ENCODE measurements around the gene AATK.

Gene AATK

DNA sequence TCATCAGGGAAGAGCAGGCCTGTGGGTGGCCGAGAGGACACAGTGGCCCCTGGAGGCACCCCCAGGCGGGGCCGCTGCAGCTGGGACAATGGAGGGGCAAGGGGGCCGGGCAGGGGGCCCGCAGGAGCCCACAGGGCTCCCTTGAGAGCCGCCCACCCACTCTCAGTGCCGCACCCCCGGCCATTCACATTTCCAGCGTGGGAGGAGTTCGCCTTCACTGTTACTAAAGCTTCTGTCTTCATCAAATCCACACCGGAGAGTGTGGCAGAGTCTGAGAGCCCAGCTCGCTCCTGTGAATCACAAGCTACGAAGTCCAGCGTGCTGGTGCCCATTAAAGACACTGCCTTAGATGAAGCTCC lies 21.6 kb downstream of the AATK start:
- no peak for DNase-seq (ENCODE audit: low read depth, low spot score)

- DNase-seq (ENCODE audit: low read depth, low spot score): no peak
These were observed 22.2 kb downstream of the AATK start for GRCh38 chr17:81143717-81144422.

- DNase-seq (ENCODE audit: low read depth, low spot score): no peak
These were observed 22.9 kb downstream of the AATK start for GRCh38 chr17:81143200-81143527.

GRCh38 chr17:81142301-81143199 lies 23.5 kb downstream of the AATK start:
- DNase-seq (ENCODE audit: low read depth, low spot score): peak; percentile 52

DNA sequence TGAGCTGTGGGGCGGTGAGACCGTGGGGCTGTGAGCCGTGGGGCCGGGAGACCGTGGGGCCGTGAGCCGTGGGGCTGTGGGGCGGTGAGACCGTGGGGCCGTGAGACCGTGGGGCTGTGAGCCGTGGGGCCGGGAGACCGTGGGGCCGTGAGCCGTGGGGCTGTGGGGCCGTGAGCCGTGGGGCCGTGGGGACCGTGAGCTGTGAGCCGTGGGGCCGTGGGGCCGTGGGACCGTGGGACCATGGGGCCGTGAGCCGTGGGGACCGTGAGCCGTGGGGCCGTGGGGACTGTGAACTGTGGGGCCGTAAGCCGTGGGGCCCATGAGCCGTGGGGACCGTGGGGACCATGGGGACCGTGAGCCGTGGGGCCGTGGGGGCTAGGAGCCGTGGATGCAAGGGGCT lies 25.3 kb downstream of the AATK start:
- no peak for DNase-seq (ENCODE audit: low read depth, low spot score)

DNA sequence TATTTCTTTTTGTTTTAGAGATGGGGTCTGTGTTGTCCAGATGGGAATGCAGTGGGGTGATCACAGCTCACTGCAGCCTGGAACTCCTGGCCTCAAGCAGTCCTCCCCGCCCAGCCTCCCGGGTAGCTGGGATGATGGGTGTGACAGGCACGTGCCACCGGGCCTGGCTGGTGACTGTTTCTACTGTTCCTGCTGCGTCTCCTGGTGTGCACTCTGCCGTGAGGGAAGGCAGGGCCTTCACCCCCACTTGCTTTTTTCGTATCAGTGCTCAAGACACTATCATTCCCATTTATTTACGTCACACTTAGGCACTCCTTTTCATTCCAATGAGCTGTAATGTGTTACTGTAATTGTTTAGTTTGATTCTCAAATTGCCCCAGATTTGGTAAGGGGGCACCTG lies 26.0 kb downstream of the AATK start:
- DNase-seq (ENCODE audit: low read depth, low spot score): no peak

DNA sequence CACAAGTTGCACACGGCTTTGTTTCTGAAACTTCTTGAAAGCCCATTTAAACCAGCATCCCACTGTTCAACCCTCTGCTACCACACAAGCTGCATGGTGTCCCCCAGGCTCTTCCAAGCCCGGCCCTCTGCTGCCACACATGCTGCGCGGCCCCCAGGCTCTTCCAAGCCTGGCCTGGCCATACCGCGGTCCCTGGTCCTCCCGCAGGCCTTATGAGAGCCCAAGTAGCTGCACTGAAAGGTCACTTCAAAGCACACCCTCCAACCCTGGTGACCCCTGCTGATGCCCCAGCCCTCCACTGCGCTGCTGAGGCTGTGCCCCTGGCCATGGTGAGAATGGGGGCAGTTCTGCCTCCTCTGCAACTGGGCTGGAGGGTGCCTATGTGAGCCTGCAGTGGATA lies 26.6 kb downstream of the AATK start:
- DNase-seq (ENCODE audit: low read depth, low spot score): no peak

GRCh38 chr17:81138500-81138899 lies 27.5 kb downstream of the AATK start:
- DNase-seq (ENCODE audit: low read depth, low spot score): no peak

- no peak for DNase-seq (ENCODE audit: low read depth, low spot score)
These were observed 27.9 kb downstream of the AATK start for GRCh38 chr17:81138083-81138482.

DNA sequence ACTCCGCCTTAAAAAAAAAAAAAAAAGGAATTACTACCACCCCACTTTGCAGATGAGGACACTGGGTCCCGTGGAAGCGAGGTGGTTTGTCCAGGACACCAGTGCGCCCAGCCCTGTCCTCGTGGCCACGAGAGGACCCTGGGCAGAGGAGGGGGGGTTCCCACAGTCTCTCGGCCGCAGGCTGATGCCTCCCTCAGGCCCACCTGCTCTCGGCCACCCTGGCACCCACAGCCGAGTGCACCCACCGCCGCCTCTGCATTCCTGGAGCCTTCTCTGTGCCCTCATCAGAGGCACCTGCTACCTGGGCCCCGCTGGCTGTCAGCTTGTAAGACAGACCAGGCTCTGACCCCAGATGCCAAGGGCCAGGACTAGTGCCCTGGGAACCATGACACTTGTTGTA lies 28.8 kb downstream of the AATK start:
- DNase-seq (ENCODE audit: low read depth, low spot score): no peak

GRCh38 chr17:81136366-81136765 lies 29.7 kb downstream of the AATK start:
- no peak for DNase-seq (ENCODE audit: low read depth, low spot score)

GRCh38 chr17:81135505-81136278 lies 30.3 kb downstream of the AATK start:
- DNase-seq (ENCODE audit: low read depth, low spot score): no peak

GRCh38 chr17:81134064-81134781 lies 31.8 kb downstream of the AATK start:
- no peak for DNase-seq (ENCODE audit: low read depth, low spot score)

GRCh38 chr17:81132770-81133723 lies 33.0 kb downstream of the AATK start:
- DNase-seq (ENCODE audit: low read depth, low spot score): no peak

DNA sequence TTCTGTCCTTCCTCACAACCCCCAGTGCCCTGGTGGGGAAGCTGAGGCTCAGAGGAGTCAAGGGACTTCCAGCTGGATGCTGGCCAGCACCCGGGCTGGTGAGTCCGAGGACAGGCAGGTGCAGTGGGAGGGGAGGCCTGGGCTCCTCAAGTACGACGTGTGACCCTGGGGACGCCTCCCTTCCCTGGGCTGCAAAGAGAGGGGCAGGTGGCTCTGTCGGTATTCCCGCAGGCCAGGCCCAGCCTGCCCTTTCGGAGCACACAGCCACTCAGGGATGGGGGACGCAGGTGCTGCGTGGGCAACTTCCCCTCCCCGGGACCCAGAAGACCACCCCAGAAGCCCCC lies 33.9 kb downstream of the AATK start:
- no peak for DNase-seq (ENCODE audit: low read depth, low spot score)

DNA sequence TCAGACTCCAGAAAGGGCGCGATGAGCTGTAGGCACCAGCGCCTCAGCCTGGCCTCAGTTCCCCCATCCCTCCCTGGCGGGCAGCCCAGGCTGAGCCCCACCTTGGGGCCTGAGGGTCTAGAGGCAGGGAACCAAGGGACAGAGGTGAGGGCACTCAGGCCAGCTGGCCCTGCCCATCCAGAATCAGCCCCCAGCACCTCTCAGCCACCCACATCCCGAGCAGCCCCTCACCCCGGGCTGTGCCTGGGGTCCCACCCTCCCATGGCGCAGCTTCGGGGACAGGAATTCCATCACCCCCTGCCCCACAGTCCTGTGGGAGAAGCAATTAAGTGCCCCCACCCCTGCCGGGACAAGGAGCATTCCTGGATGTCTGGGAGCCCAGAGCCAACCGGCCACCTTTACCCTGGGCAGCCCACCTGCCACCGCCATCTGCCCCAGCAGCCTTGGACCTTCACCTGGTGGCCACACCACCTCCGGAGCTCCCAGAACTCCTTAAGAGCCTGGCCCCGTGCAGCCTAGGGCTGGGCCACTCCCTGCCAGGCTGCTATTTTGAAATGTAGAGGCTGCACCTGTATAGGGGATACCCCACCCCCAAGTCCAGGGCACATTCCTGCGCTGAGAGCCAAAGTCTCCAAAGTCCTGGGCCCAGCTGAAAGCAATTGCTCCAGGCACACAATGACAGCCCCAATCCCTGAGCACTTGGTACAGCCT lies 34.4 kb downstream of the AATK start:
- no peak for DNase-seq (ENCODE audit: low read depth, low spot score)

DNA sequence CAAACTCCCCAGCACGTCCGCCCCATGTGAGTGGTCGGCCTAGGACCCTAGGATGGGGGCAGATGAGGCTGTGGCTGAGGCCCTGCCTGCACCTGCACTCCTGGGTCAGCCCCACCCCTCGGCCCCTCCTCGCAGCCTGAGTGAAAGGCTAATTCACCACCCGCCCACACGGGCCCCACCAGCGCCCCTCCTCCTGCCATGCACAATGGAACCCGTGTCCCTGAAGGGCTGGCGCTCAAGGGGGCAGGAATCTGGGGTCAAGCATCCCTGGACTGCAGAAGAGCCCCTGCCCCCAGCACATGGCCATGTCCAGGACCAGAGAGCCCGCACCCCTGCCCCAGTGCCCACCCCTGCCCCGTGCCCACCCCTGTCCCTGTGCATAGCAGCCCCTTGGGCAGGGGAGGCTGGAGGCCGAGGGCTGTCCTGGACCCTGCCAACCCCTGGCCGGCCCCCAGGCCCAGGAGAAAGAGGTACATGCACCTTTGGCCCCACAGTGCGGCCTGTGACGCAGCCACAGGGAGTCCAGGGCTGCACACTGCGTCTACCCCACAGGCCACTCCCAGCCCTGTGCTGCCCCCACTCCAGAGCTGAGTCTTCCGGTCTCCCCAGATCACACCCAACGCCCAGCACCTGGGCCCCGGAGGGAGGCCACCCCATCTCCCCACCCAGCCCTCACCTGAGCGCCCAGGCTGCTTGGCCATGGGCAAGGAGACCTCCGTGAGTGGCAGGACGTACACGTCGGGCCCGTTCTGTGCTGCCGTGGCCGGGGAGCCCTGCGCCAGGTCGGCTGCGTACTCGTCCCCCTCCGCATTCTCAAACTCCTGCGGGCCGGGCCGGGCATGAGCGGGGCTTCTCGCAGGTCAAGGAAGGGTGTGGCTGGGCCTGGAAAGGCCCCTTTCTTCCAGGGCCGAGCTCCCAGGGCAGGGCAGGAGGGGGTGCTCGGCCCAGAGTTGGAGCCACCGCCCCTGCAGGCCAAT lies 35.3 kb downstream of the AATK start:
- no peak for DNase-seq (ENCODE audit: low read depth, low spot score)

DNA sequence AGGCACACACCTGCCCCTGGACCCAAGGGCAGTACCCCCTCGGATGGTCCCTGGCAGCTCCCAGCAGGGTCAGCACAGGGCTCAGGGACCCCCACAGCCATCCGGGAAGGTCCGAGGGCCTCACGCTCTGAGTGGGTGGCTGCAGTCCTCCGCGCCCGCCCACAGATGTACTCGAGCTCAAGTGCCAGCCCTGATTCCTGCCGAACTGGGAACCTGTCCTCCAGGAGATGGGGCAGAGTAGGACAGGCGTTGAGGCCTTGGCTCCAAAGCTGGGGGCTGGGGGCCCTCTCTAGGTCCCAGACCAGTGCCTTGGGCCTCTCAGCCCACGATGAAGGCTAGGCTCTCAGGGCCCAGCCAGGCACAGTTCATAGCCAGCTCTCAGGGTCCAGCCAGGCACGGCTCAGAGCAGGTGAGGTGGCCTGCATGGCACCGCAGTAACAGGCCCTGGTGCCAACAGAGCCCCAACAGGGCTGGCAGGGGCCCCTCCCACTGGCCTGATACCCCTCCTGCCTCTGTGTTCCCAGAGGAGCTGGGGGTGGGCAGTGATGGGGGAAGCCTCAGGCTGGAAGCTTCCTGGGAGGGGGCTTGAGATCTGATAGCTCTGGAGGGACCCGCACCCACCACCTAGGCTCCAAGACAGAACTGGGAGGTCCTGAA lies 36.2 kb downstream of the AATK start:
- DNase-seq (ENCODE audit: low read depth, low spot score): no peak
